ENCODE results near the gene FAM53C.

The FAM53C gene

DNA sequence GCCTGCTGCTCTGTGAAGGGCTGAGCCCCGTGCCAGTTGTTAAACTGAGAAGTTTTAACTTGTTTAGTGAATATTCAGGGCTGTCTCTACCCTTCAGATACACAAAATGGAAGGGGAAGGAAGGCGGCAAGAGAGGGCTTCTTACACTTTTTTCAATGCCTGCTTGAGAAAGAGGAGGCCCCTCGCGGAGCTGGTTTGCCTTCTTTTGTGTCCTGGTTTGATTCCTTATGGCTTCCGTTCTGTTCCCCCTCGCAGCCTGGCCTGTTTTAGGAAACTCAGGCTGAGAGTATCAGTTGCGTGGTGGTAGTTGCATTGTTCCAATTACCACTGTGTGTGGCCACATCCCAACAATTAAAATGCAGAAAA is 1.0 kb downstream of the FAM53C start:
- H3K4me3 ChIP-seq (ENCODE audit: low read depth, low read length): peak overlapping the region; percentile 69
- no peak for TF ChIP-seq CTCF (IDR thresholded peaks at IDR 0.05; ENCODE audit: borderline replicate concordance, insufficient read depth, low read depth, low read length)

- TF ChIP-seq CTCF (IDR thresholded peaks at IDR 0.05; ENCODE audit: borderline replicate concordance, insufficient read depth, low read depth, low read length): no peak
- H3K4me3 ChIP-seq (ENCODE audit: low read depth, low read length): peak overlapping the region; percentile 69
These were observed 1.4 kb downstream of the FAM53C start for GRCh38 chr5:138339464-138339863.

DNA sequence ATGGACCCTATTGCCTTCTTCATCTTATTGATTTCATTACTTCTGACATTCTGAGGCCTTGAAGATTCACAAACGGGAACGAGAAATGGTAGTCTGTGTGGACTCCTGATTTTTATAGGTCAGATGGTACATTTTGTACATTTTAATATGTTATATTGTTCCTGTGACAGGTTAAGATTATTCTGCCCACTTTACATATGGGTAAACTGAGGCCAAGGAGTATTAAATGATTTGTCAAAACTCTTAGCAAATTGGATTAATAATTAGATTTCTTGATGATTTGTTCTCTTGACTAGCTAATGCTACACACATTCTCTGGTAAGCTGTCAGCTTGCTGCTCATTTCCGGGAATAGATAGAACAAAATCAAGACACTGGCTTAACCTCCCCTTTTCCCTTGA is 1.9 kb downstream of the FAM53C start:
- no peak for TF ChIP-seq CTCF (IDR thresholded peaks at IDR 0.05; ENCODE audit: borderline replicate concordance, insufficient read depth, low read depth, low read length)
- H3K4me3 ChIP-seq (ENCODE audit: low read depth, low read length): no peak overlapping the region

- TF ChIP-seq CTCF (IDR thresholded peaks at IDR 0.05; ENCODE audit: borderline replicate concordance, insufficient read depth, low read depth, low read length): no peak
- H3K4me3 ChIP-seq (ENCODE audit: low read depth, low read length): no peak overlapping the region
These were observed 7.0 kb downstream of the FAM53C start for GRCh38 chr5:138344887-138345622.

DNA sequence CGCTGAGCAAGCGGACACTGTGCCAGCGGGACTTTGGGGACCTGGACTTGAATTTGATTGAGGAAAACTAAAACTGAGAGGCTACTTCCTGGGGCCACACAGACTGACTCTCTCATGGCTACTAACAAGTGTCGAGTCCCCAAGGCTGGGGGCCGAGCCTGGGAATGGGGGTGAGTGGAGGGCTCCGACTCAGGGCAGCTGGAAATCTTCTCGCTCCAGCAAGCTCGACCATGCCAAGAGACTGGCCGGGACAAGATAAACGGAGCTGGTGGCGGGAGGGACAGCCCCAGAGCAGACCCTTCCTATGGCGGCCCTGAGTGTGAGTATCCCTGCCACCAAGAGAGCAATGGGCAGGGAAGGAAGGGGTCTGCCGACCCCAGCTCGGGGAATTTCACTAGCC is 8.8 kb downstream of the FAM53C start:
- no peak for TF ChIP-seq CTCF (IDR thresholded peaks at IDR 0.05; ENCODE audit: borderline replicate concordance, insufficient read depth, low read depth, low read length)

GRCh38 chr5:138349852-138350562 is 11.9 kb downstream of the FAM53C start:
- no peak overlapping the region for H3K4me3 ChIP-seq (ENCODE audit: low read depth, low read length)
- no peak for TF ChIP-seq CTCF (IDR thresholded peaks at IDR 0.05; ENCODE audit: borderline replicate concordance, insufficient read depth, low read depth, low read length)

More for the DNA sequence above, 8.8 kb downstream of the FAM53C start:
- H3K4me3 ChIP-seq (ENCODE audit: low read depth, low read length): no peak overlapping the region

- no peak for TF ChIP-seq CTCF (IDR thresholded peaks at IDR 0.05; ENCODE audit: borderline replicate concordance, insufficient read depth, low read depth, low read length)
- H3K4me3 ChIP-seq (ENCODE audit: low read depth, low read length): no peak overlapping the region
These were observed 12.5 kb downstream of the FAM53C start for GRCh38 chr5:138350563-138350890.
